Islet precursor cell (in vitro differentiated cells): Measurements from ENCODE around the gene ITPRID2.
A peak's percentile ranks its signal among the peaks of the same experiment; 100 is the strongest.
"Not testable (repeated sequence)": the region's sequence is repeated elsewhere in the genome, so short reads cannot be mapped to it uniquely, and the experiment has no call there.

Experiments used
- DNase-seq: peaks from one replicate; pipeline ENCODE4 v3.0.0-alpha.2; 2018

Gene ITPRID2

GRCh38 chr2:181916726-181917718 is 25.5 kb downstream of the ITPRID2 start:
- DNase-seq: no peak

- DNase-seq: no peak
Measured at GRCh38 chr2:181918188-181918587, 26.7 kb downstream of the ITPRID2 start.

- no peak for DNase-seq
Measured at GRCh38 chr2:181923121-181923520, 31.6 kb downstream of the ITPRID2 start.

- no peak for DNase-seq
Measured at GRCh38 chr2:181924336-181924735, 32.8 kb downstream of the ITPRID2 start.

GRCh38 chr2:181934694-181935093 is 43.2 kb downstream of the ITPRID2 start:
- DNase-seq: no peak

- DNase-seq: no peak
Measured at GRCh38 chr2:181937473-181937872, 45.9 kb downstream of the ITPRID2 start.

GRCh38 chr2:181943411-181944124 is 52.0 kb downstream of the ITPRID2 start:
- no peak for DNase-seq

GRCh38 chr2:181944164-181944913 is 52.8 kb downstream of the ITPRID2 start:
- no peak for DNase-seq

- DNase-seq: no peak
Measured at GRCh38 chr2:181944914-181945291, 53.4 kb downstream of the ITPRID2 start.

GRCh38 chr2:181946444-181947127 is 55.1 kb downstream of the ITPRID2 start:
- no peak for DNase-seq

- DNase-seq: peak; percentile 79
Measured at GRCh38 chr2:181947273-181947672, 55.7 kb downstream of the ITPRID2 start.

GRCh38 chr2:181948227-181948626 is 56.7 kb downstream of the ITPRID2 start:
- no peak for DNase-seq

GRCh38 chr2:181949047-181949446 is 57.5 kb downstream of the ITPRID2 start:
- peak; percentile 71 for DNase-seq

GRCh38 chr2:181952404-181953226 is 61.1 kb downstream of the ITPRID2 start:
- DNase-seq: peak; percentile 71

GRCh38 chr2:181953881-181954537 is 62.5 kb downstream of the ITPRID2 start:
- peak; percentile 89 for DNase-seq

GRCh38 chr2:181954538-181954883 is 63.0 kb downstream of the ITPRID2 start:
- DNase-seq: no peak

- DNase-seq: no peak
Measured at GRCh38 chr2:181955010-181955409, 63.5 kb downstream of the ITPRID2 start.

- DNase-seq: not testable (repeated sequence)
Measured at GRCh38 chr2:181955866-181956265, 64.3 kb downstream of the ITPRID2 start.

- DNase-seq: no peak
Measured at GRCh38 chr2:181957668-181958067, 66.1 kb downstream of the ITPRID2 start.

- DNase-seq: no peak
Measured at GRCh38 chr2:181958726-181959125, 67.2 kb downstream of the ITPRID2 start.

GRCh38 chr2:181959508-181959907 is 68.0 kb downstream of the ITPRID2 start:
- DNase-seq: no peak
